Duodenal mucosa (tissue), 2 donors: Measurements from ENCODE around the gene AFF3.
"Not testable (repeated sequence)": the region's sequence is repeated elsewhere in the genome, so short reads cannot be mapped to it uniquely, and the experiment has no call there.

Experiments
- H3K27ac ChIP-seq: one replicate; pipeline ENCODE4 v1.7.0; 2013; ENCODE audit warnings: low read depth, low read length
- H3K27me3 ChIP-seq, 2 donors: one replicate each; pipeline ENCODE4 v1.7.0; 2013; ENCODE audit warnings: low read length in 2 of 2, control low read depth in 1 of 2; ENCODE audit not compliant: insufficient read depth in 2 of 2, control insufficient read depth in 1 of 2
- H3K36me3 ChIP-seq, 2 donors: one replicate each; pipeline ENCODE4 v1.7.0; 2013; ENCODE audit warnings: low read length in 2 of 2, control low read depth in 1 of 2; ENCODE audit not compliant: insufficient read depth in 2 of 2, control insufficient read depth in 1 of 2
- H3K4me1 ChIP-seq, 2 donors: one replicate each; pipeline ENCODE4 v1.7.0; 2013; ENCODE audit warnings: low read length in 2 of 2, control low read depth in 1 of 2; ENCODE audit not compliant: insufficient read depth in 2 of 2, control insufficient read depth in 1 of 2
- H3K4me3 ChIP-seq, 2 donors: one replicate each; pipeline ENCODE4 v1.7.0; 2013; ENCODE audit warnings: low read length in 2 of 2, low read depth in 1 of 2
- H3K9ac ChIP-seq, 2 donors: one replicate each; pipeline ENCODE4 v1.7.0; 2013; ENCODE audit warnings: low read length in 2 of 2, low read depth in 1 of 2
- H3K9me3 ChIP-seq, 2 donors: one replicate each; pipeline ENCODE4 v1.7.0; 2013; ENCODE audit warnings: low read length in 2 of 2, control low read depth in 1 of 2; ENCODE audit not compliant: control insufficient read depth in 1 of 2

AFF3 gene

GRCh38 chr2:100098855-100099254 lies 43.5 kb downstream of the AFF3 start:
- not testable (repeated sequence) for H3K9ac ChIP-seq, H3K27me3 ChIP-seq, H3K4me1 ChIP-seq, H3K9me3 ChIP-seq, H3K36me3 ChIP-seq, H3K27ac ChIP-seq, H3K4me3 ChIP-seq

GRCh38 chr2:100097611-100098294 lies 44.6 kb downstream of the AFF3 start:
- H3K27me3 ChIP-seq, H3K9ac ChIP-seq, H3K4me3 ChIP-seq, H3K27ac ChIP-seq, H3K9me3 ChIP-seq, H3K4me1 ChIP-seq, H3K36me3 ChIP-seq: not testable (repeated sequence)

- not testable (repeated sequence) for H3K9me3 ChIP-seq, H3K4me3 ChIP-seq, H3K36me3 ChIP-seq, H3K27ac ChIP-seq, H3K9ac ChIP-seq, H3K27me3 ChIP-seq, H3K4me1 ChIP-seq
These were observed 46.5 kb downstream of the AFF3 start for GRCh38 chr2:100095845-100096244.

GRCh38 chr2:100091807-100092206 lies 50.6 kb downstream of the AFF3 start:
- not testable (repeated sequence) for H3K9ac ChIP-seq, H3K9me3 ChIP-seq

GRCh38 chr2:100085744-100086143 lies 56.6 kb downstream of the AFF3 start:
- H3K9me3 ChIP-seq, H3K4me3 ChIP-seq, H3K36me3 ChIP-seq: not testable (repeated sequence)

More at GRCh38 chr2:100091807-100092206, 50.6 kb downstream of the AFF3 start:
- H3K36me3 ChIP-seq, H3K4me3 ChIP-seq, H3K27ac ChIP-seq, H3K27me3 ChIP-seq, H3K4me1 ChIP-seq: not testable (repeated sequence)

GRCh38 chr2:100083421-100084216 lies 58.8 kb downstream of the AFF3 start:
- not testable (repeated sequence) for H3K36me3 ChIP-seq, H3K27me3 ChIP-seq, H3K4me3 ChIP-seq, H3K9ac ChIP-seq, H3K9me3 ChIP-seq, H3K4me1 ChIP-seq, H3K27ac ChIP-seq

More at GRCh38 chr2:100085744-100086143, 56.6 kb downstream of the AFF3 start:
- not testable (repeated sequence) for H3K27me3 ChIP-seq, H3K4me1 ChIP-seq, H3K27ac ChIP-seq, H3K9ac ChIP-seq

GRCh38 chr2:100082302-100082978 lies 60.0 kb downstream of the AFF3 start:
- not testable (repeated sequence) for H3K9me3 ChIP-seq, H3K27me3 ChIP-seq, H3K27ac ChIP-seq, H3K36me3 ChIP-seq, H3K9ac ChIP-seq, H3K4me3 ChIP-seq, H3K4me1 ChIP-seq

- H3K27me3 ChIP-seq = no peaks in the 10 kb centered on the region
- no peaks in the 10 kb centered on the region for H3K4me1 ChIP-seq
These were observed 64.5 kb downstream of the AFF3 start for GRCh38 chr2:100077935-100078334.

GRCh38 chr2:100077456-100077855 lies 64.9 kb downstream of the AFF3 start:
- Histone ChIP-seq H3K27me3 (no peaks in the 10 kb centered on the region), H3K36me3 (no peaks in the 10 kb centered on the region), H3K27ac (no peak overlapping the region), H3K9me3 (no peaks in the 10 kb centered on the region), H3K4me3 (no peak overlapping the region), H3K4me1 (no peaks in the 10 kb centered on the region), H3K9ac (no peak overlapping the region)

More at GRCh38 chr2:100077935-100078334, 64.5 kb downstream of the AFF3 start:
- Histone ChIP-seq H3K27ac (no peak overlapping the region), H3K9ac (no peak overlapping the region), H3K9me3 (no peaks in the 10 kb centered on the region), H3K36me3 (no peaks in the 10 kb centered on the region), H3K4me3 (no peak overlapping the region)

- Histone ChIP-seq H3K4me1 (peaks cover 0 to under 1% of the 10 kb centered on the region in 2 donors), H3K27ac (no peak overlapping the region), H3K9ac (no peak overlapping the region), H3K27me3 (no peaks in the 10 kb centered on the region), H3K36me3 (no peaks in the 10 kb centered on the region), H3K4me3 (no peak overlapping the region), H3K9me3 (no peaks in the 10 kb centered on the region)
These were observed 66.9 kb downstream of the AFF3 start for GRCh38 chr2:100075532-100075931.
